Measurements from ENCODE around the gene TCTN1. TPM values are rescaled to one million over a fixed set of nuclear protein-coding genes. Genes with fewer than 3 reads are reported as not detected.
A peak's percentile ranks its signal among the peaks of the same experiment; 100 is the strongest.

TCTN1 gene
- total and polyA plus RNA-seq, 2 of the 13 experiments (the other 11 are each of a cell fraction or from before 2014, with no cell fraction given), result 13.6 to 16.0 TPM

- no peak for TF ChIP-seq HNF4G (IDR thresholded peaks at IDR 0.05; ENCODE audit: borderline replicate concordance, low read depth, low read length)
- TF ChIP-seq HNF4G (CRISPR knock-in tag; IDR thresholded peaks at IDR 0.05; ENCODE audit: borderline replicate concordance, low read depth), result no peak
- TF ChIP-seq, protein P1, sequence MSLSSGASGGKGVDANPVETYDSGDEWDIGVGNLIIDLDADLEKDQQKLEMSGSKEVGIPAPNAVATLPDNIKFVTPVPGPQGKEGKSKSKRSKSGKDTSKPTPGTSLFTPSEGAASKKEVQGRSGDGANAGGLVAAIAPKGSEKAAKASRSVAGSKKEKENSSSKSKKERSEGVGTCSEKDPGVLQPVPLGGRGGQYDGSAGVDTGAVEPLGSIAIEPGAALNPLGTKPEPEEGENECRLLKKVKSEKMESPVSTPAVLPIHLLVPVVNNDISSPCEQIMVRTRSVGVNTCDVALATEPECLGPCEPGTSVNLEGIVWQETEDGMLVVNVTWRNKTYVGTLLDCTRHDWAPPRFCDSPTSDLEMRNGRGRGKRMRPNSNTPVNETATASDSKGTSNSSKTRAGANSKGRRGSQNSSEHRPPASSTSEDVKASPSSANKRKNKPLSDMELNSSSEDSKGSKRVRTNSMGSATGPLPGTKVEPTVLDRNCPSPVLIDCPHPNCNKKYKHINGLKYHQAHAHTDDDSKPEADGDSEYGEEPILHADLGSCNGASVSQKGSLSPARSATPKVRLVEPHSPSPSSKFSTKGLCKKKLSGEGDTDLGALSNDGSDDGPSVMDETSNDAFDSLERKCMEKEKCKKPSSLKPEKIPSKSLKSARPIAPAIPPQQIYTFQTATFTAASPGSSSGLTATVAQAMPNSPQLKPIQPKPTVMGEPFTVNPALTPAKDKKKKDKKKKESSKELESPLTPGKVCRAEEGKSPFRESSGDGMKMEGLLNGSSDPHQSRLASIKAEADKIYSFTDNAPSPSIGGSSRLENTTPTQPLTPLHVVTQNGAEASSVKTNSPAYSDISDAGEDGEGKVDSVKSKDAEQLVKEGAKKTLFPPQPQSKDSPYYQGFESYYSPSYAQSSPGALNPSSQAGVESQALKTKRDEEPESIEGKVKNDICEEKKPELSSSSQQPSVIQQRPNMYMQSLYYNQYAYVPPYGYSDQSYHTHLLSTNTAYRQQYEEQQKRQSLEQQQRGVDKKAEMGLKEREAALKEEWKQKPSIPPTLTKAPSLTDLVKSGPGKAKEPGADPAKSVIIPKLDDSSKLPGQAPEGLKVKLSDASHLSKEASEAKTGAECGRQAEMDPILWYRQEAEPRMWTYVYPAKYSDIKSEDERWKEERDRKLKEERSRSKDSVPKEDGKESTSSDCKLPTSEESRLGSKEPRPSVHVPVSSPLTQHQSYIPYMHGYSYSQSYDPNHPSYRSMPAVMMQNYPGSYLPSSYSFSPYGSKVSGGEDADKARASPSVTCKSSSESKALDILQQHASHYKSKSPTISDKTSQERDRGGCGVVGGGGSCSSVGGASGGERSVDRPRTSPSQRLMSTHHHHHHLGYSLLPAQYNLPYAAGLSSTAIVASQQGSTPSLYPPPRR (CRISPR knock-in tag; IDR thresholded peaks at IDR 0.05; ENCODE audit: borderline replicate concordance), result no peak
- TF ChIP-seq ZFP36L1 (CRISPR knock-in tag; IDR thresholded peaks at IDR 0.05), result no peak
- no peak for TF ChIP-seq POLR2G (IDR thresholded peaks at IDR 0.05; ENCODE audit: low read depth, low read length)
- peak; percentile 24; the same call in 1 of the 2 replicates for TF ChIP-seq GPN1 (CRISPR knock-in tag; IDR thresholded peaks at IDR 0.05; ENCODE audit: borderline replicate concordance)
- TF ChIP-seq ARID2 (CRISPR knock-in tag; IDR thresholded peaks at IDR 0.05; ENCODE audit: borderline replicate concordance), result no peak
- no peak for TF ChIP-seq MAF1 (CRISPR knock-in tag; IDR thresholded peaks at IDR 0.05; ENCODE audit: borderline replicate concordance)
- TF ChIP-seq ZNF564 (CRISPR knock-in tag; IDR thresholded peaks at IDR 0.05), result no peak
- no peak for TF ChIP-seq ZNF451 (CRISPR knock-in tag; IDR thresholded peaks at IDR 0.05)
- no peak for TF ChIP-seq ZZZ3 (CRISPR knock-in tag; IDR thresholded peaks at IDR 0.05; ENCODE audit: borderline replicate concordance)
- no peak for TF ChIP-seq GATAD2A (CRISPR knock-in tag; IDR thresholded peaks at IDR 0.05)
- no peak for TF ChIP-seq ZNF83 (CRISPR knock-in tag; IDR thresholded peaks at IDR 0.05; ENCODE audit: borderline replicate concordance)
- TF ChIP-seq HNRNPLL (IDR thresholded peaks at IDR 0.05; ENCODE audit: low read depth, low read length, poor library complexity, severe bottlenecking), result peak; percentile 35
- TF ChIP-seq TCF7 (IDR thresholded peaks at IDR 0.05; ENCODE audit: low read depth), result no peak
- no peak for TF ChIP-seq POGZ (CRISPR knock-in tag; IDR thresholded peaks at IDR 0.05)
- TF ChIP-seq PREB (CRISPR knock-in tag; IDR thresholded peaks at IDR 0.05), result no peak
- TF ChIP-seq ZNF263 (CRISPR knock-in tag; IDR thresholded peaks at IDR 0.05), result no peak
- TF ChIP-seq ZNF558 (CRISPR knock-in tag; IDR thresholded peaks at IDR 0.05; ENCODE audit: borderline replicate concordance), result no peak
- 0 out of 2 replicates have a peak, but pooled peaks have one; percentile 17 for TF ChIP-seq ZNF235 (CRISPR knock-in tag; IDR thresholded peaks at IDR 0.05; ENCODE audit: borderline replicate concordance)
- no peak for TF ChIP-seq ZNF367 (CRISPR knock-in tag; IDR thresholded peaks at IDR 0.05; ENCODE audit: borderline replicate concordance)
- TF ChIP-seq ZKSCAN1 (IDR thresholded peaks at IDR 0.05; ENCODE audit: low read length), result no peak
- no peak for TF ChIP-seq REPIN1 (CRISPR knock-in tag; IDR thresholded peaks at IDR 0.05; ENCODE audit: borderline replicate concordance, low read depth)
- no peak for TF ChIP-seq EP300 (IDR thresholded peaks at IDR 0.05; ENCODE audit: low read depth in 2 of 2, low read length in 2 of 2)
- no peak for TF ChIP-seq EP300 (CRISPR knock-in tag; IDR thresholded peaks at IDR 0.05; ENCODE audit: borderline replicate concordance)
Observed at GRCh38 chr12:110582276-110583136, 31.4 kb upstream of the TCTN1 start (continued).
